PC-3 (cell line): Measurements from ENCODE around the gene ARHGAP15. TPM values are rescaled to one million over a fixed set of nuclear protein-coding genes. Genes with fewer than 3 reads are reported as not detected.

ENCODE experiments used
- ATAC-seq: fragments of 200-7000 bp; cut with Tn5 transposase; 2 replicates; pipeline ENCODE4 v1.9.1; 2020; ENCODE audit warnings: mild to moderate bottlenecking, moderate library complexity
- BruUV-seq: library from RNA; stranded (reverse); fragments of 400-500 nt; replicated peaks from 2 replicates; lab custom pipeline; 2021; lab: Mats Ljungman, UMichigan
- CTCF ChIA-PET: fragments of 300-600 bp; sonication (Branson Sonifier 250); formaldehyde crosslinking; loops from one replicate; lab custom pipeline; 2022; ENCODE audit warnings: antibody characterized with exemption; lab: Charles Lee
- POLR2A ChIA-PET: fragments of 300-600 bp; sonication (Branson Sonifier 250); formaldehyde crosslinking; loops from one replicate; lab custom pipeline; 2022; ENCODE audit warnings: antibody characterized with exemption; ENCODE audit not compliant: unreplicated experiment; lab: Charles Lee
- DNase-seq: peaks from one replicate; pipeline ENCODE4 v3.0.0-alpha.2; 2015
- H2AFZ ChIP-seq: fragments of 300-600 bp; sonication (generic); 2 replicates; pipeline ENCODE4 v1.6.0; 2016; ENCODE audit warnings: antibody characterized with exemption, low read length
- H3F3A ChIP-seq: fragments of 300-600 bp; sonication (generic); one replicate; pipeline ENCODE4 v1.6.0; 2017; ENCODE audit warnings: antibody characterized with exemption, low read length, control low read depth, mild to moderate bottlenecking; ENCODE audit not compliant: unreplicated experiment
- H3K27ac ChIP-seq: fragments of 300-600 bp; sonication (generic); 2 replicates; pipeline ENCODE4 v1.5.1; 2016; ENCODE audit warnings: mild to moderate bottlenecking, low read length
- H3K27me3 ChIP-seq: fragments of 300-600 bp; sonication (generic); 2 replicates; pipeline ENCODE4 v1.6.1; 2016; ENCODE audit warnings: low read length, mixed read lengths
- H3K36me3 ChIP-seq: fragments of 300-600 bp; sonication (generic); 2 replicates; pipeline ENCODE4 v1.6.1; 2016; ENCODE audit warnings: low read depth, mixed run types, low read length, mixed read lengths
- H3K4me1 ChIP-seq: fragments of 300-600 bp; sonication (generic); 2 replicates; pipeline ENCODE4 v1.5.1; 2016; ENCODE audit warnings: low read length; ENCODE audit not compliant: insufficient read depth
- H3K4me2 ChIP-seq: fragments of 300-600 bp; sonication (generic); 2 replicates; pipeline ENCODE4 v1.6.0; 2016; ENCODE audit warnings: low read length
- H3K4me3 ChIP-seq: fragments of 300-600 bp; sonication (generic); 2 replicates; pipeline ENCODE4 v1.5.1; 2016; ENCODE audit warnings: mild to moderate bottlenecking, low read length, mixed read lengths
- H3K79me2 ChIP-seq: fragments of 300-600 bp; sonication (generic); 2 replicates; pipeline ENCODE4 v1.6.1; 2017; ENCODE audit warnings: low read length, mixed read lengths
- H3K9ac ChIP-seq: fragments of 300-600 bp; sonication (generic); 2 replicates; pipeline ENCODE4 v1.6.0; 2016; ENCODE audit warnings: mild to moderate bottlenecking, low read length
- H3K9me2 ChIP-seq: fragments of 300-600 bp; sonication (generic); replicated peaks from 2 replicates; pipeline ENCODE4 v1.6.1; 2016; ENCODE audit warnings: mixed run types, low read length, mixed read lengths
- H3K9me3 ChIP-seq: fragments of 300-600 bp; sonication (generic); 2 replicates; pipeline ENCODE4 v1.6.1; 2016; ENCODE audit warnings: low read length, mixed read lengths
- H4K20me1 ChIP-seq: fragments of 300-600 bp; sonication (generic); 2 replicates; pipeline ENCODE4 v1.6.1; 2016; ENCODE audit warnings: low read length, mixed read lengths
- EZH2 ChIP-seq: fragments of 300-600 bp; sonication (generic); IDR thresholded peaks from one replicate; pipeline ENCODE4 v1.6.1; 2017; ENCODE audit warnings: antibody characterized with exemption, mild to moderate bottlenecking, low read length; ENCODE audit not compliant: unreplicated experiment
- EZH2phosphoT487 ChIP-seq: fragments of 300-600 bp; sonication (generic); IDR thresholded peaks from 2 replicates; pipeline ENCODE4 v1.6.1; 2018; ENCODE audit warnings: mild to moderate bottlenecking, antibody characterized with exemption, low read length, borderline replicate concordance
- intact Hi-C: fragments of 100-400 bp; cut with micrococcal nuclease; formaldehyde crosslinking; loops from 2 replicates; pipeline ENCODE4 v1.9.0; 2023
- total RNA-seq: library from RNA; depleted of rRNA; stranded (reverse); fragments of >200 nt; gene quantifications from 2 replicates; pipeline ENCODE4 v1.2.3, GENCODE V29; 2014
- TF ChIP-seq, protein P1 (sequence below): fragments of 300-600 bp; sonication (generic); conservative IDR thresholded peaks from 2 replicates; pipeline ENCODE4 v1.5.1; 2017; ENCODE audit warnings: antibody characterized with exemption, low read depth, mild to moderate bottlenecking, low read length

The ARHGAP15 gene
- total RNA-seq, 1 experiment from 2014 or later: not detected

DNA sequence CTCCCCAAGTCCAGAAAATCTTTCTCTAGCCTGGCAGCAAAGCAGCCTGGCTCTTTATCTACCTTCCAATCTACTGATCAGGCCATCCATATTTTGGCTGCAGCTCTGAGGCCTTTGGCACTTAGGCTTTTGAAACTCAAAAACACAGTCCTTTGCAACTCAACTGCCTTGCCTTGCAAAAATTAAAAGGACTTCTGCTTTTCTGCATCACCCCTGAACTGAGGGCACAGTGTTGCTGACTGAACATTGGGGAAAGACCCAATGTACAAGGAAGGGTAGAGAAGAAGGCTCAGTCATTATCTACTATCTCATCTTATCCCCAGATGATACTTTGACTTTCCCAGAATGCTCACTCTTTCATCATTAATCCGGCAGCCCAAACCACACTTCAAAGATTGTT lies 625.5 kb downstream of the ARHGAP15 start:
- no peak overlapping the region for H2AFZ ChIP-seq
- DNase-seq: no peak
- H3K9ac ChIP-seq: no peak overlapping the region
- no peaks in the 10 kb centered on the region for H3K79me2 ChIP-seq
- intact Hi-C loops: no loop called here
- no peaks in the 10 kb centered on the region for H3K9me3 ChIP-seq
- H3K4me1 ChIP-seq: no peaks in the 10 kb centered on the region
- no peak overlapping the region for H3K4me2 ChIP-seq
- ChIA-PET CTCF (no interaction called here), POLR2A (no interaction called here)
- TF ChIP-seq, protein P1, sequence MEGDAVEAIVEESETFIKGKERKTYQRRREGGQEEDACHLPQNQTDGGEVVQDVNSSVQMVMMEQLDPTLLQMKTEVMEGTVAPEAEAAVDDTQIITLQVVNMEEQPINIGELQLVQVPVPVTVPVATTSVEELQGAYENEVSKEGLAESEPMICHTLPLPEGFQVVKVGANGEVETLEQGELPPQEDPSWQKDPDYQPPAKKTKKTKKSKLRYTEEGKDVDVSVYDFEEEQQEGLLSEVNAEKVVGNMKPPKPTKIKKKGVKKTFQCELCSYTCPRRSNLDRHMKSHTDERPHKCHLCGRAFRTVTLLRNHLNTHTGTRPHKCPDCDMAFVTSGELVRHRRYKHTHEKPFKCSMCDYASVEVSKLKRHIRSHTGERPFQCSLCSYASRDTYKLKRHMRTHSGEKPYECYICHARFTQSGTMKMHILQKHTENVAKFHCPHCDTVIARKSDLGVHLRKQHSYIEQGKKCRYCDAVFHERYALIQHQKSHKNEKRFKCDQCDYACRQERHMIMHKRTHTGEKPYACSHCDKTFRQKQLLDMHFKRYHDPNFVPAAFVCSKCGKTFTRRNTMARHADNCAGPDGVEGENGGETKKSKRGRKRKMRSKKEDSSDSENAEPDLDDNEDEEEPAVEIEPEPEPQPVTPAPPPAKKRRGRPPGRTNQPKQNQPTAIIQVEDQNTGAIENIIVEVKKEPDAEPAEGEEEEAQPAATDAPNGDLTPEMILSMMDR: no peak
- TF ChIP-seq EZH2phosphoT487 (no peak), EZH2 (no peak)
- no peaks in the 10 kb centered on the region for H3K27me3 ChIP-seq
- H3K27ac ChIP-seq: no peak overlapping the region
- no peaks in the 10 kb centered on the region for H3K9me2 ChIP-seq
- no peak overlapping the region for H3K4me3 ChIP-seq
- no TSS peak for BruUV-seq
- no peak for ATAC-seq
- H4K20me1 ChIP-seq: no peaks in the 10 kb centered on the region
- no peaks in the 10 kb centered on the region for H3K36me3 ChIP-seq
- H3F3A ChIP-seq: no peaks in the 10 kb centered on the region

DNA sequence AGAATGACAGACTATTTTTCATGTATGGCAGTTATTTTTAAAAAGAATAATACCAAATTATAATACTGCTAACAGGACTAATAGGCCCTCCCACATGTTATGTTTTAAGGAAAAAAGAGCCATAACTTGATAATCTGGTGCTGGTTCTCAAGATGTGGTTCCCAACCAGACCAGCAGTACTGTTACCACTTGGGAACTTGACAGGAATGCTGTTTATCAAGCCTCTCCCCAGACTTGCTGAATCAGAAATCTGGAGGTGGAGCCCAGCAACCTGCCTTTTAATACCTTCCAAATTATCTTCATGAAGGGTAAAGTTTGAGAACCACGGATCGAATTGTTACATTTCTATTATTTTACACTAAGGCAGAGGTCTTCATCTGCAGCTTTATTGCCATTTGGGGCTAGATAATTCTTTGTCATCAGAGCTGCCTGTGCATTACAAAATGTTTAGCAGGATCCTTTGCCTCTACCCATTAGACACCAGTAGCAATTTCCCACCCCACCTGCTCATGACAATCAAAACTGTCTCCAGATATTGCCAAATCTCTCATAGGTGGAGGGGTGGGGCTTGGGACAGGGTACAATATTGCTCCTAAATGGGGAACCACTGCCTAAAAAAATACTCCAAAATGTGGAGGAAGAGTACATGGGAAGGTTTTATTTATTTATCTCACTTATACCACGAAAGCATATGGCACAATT lies 629.6 kb downstream of the ARHGAP15 start:
- no peak overlapping the region for H3K4me2 ChIP-seq
- no peaks in the 10 kb centered on the region for H3F3A ChIP-seq
- ATAC-seq: no peak
- TF ChIP-seq EZH2 (no peak), EZH2phosphoT487 (no peak)
- TF ChIP-seq, protein P1: no peak
- intact Hi-C loops: no loop called here
- no peaks in the 10 kb centered on the region for H3K27me3 ChIP-seq
- H3K9ac ChIP-seq: no peak overlapping the region
- H2AFZ ChIP-seq: no peak overlapping the region
- DNase-seq: peak; percentile 19
- no peaks in the 10 kb centered on the region for H3K9me3 ChIP-seq
- H3K27ac ChIP-seq: no peak overlapping the region
- no peak overlapping the region for H3K4me3 ChIP-seq
- BruUV-seq: no TSS peak
- ChIA-PET CTCF (no interaction called here), POLR2A (no interaction called here)
- H3K79me2 ChIP-seq: no peaks in the 10 kb centered on the region
- H4K20me1 ChIP-seq: no peaks in the 10 kb centered on the region
- H3K4me1 ChIP-seq: peaks cover 10% of the 10 kb centered on the region; the same call in 1 of the 2 replicates
- no peaks in the 10 kb centered on the region for H3K36me3 ChIP-seq
- H3K9me2 ChIP-seq: no peaks in the 10 kb centered on the region

DNA sequence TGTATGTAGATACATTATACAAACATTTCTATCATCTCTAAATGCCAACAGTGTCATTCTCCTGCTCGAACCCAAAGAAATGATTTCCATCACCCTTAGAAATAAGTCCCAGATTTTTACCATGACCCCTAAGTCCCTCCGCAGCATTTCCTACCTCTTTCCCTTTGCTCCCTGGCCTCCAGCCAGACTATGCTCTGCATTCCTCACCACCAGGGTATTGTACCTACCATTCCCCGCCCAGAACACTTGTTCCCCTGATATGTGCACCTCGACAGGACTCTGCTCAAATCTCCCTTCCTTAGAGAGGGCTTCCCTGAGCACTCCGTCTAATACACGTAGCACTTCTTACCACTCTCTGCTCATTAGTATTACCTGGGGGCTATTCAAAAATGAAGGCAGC lies 630.2 kb downstream of the ARHGAP15 start:
- Histone ChIP-seq H3K36me3 (no peaks in the 10 kb centered on the region), H3K27ac (no peak overlapping the region), H3K9ac (no peak overlapping the region), H3F3A (no peaks in the 10 kb centered on the region), H3K4me2 (no peak overlapping the region), H4K20me1 (no peaks in the 10 kb centered on the region), H2AFZ (no peak overlapping the region), H3K9me2 (no peaks in the 10 kb centered on the region), H3K27me3 (no peaks in the 10 kb centered on the region), H3K9me3 (no peaks in the 10 kb centered on the region), H3K79me2 (no peaks in the 10 kb centered on the region), H3K4me3 (no peak overlapping the region), H3K4me1 (peaks cover 10% of the 10 kb centered on the region; the same call in 1 of the 2 replicates)
- ChIA-PET POLR2A (no interaction called here), CTCF (no interaction called here)
- BruUV-seq: no TSS peak
- intact Hi-C loops: no loop called here
- TF ChIP-seq EZH2phosphoT487: no peak
- TF ChIP-seq, protein P1: no peak
- TF ChIP-seq EZH2: no peak
- no peak for DNase-seq
- no peak for ATAC-seq
